ENCODE measurements around the gene BAZ2B. TPM values are rescaled to one million over a fixed set of nuclear protein-coding genes. Genes with fewer than 3 reads are reported as not detected.

BAZ2B gene
- total RNA-seq, 1 donor from 2014 or later: 81.5 TPM

DNA sequence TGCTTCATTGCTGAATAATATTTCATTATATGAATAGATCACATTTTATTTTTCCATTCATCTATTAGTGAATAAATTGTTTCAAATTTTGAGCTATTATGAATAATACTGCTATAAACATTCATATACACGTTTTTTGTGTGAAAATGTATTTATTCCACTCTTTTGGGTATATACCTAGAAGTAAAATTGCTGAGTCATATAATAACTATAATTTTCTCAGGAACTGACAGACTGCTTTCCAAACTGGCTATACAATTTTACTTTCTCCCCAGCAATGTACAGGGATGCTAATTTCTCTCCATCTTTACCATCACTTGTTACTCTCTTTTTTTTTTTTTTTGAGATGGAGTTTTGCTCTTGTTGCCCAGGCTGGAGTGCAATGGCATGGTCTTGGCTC, 35.5 kb upstream of the BAZ2B start:
- Mint-ChIP-seq H3K4me3 (ENCODE audit: unreplicated experiment) (no peak overlapping the region), H3K27ac (ENCODE audit: unreplicated experiment) (no peak overlapping the region), H3K9me3 (ENCODE audit: unreplicated experiment) (peaks cover 16% of the 10 kb centered on the region), H3K27me3 (ENCODE audit: unreplicated experiment) (no peaks in the 10 kb centered on the region), H3K4me1 (ENCODE audit: unreplicated experiment) (no peaks in the 10 kb centered on the region), H3K36me3 (ENCODE audit: unreplicated experiment) (peaks cover 9% of the 10 kb centered on the region)
- DNase-seq (ENCODE audit: extremely low spot score, unreplicated experiment): no peak
- TF ChIP-seq, protein P1, sequence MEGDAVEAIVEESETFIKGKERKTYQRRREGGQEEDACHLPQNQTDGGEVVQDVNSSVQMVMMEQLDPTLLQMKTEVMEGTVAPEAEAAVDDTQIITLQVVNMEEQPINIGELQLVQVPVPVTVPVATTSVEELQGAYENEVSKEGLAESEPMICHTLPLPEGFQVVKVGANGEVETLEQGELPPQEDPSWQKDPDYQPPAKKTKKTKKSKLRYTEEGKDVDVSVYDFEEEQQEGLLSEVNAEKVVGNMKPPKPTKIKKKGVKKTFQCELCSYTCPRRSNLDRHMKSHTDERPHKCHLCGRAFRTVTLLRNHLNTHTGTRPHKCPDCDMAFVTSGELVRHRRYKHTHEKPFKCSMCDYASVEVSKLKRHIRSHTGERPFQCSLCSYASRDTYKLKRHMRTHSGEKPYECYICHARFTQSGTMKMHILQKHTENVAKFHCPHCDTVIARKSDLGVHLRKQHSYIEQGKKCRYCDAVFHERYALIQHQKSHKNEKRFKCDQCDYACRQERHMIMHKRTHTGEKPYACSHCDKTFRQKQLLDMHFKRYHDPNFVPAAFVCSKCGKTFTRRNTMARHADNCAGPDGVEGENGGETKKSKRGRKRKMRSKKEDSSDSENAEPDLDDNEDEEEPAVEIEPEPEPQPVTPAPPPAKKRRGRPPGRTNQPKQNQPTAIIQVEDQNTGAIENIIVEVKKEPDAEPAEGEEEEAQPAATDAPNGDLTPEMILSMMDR (IDR thresholded peaks at IDR 0.05): no peak

DNA sequence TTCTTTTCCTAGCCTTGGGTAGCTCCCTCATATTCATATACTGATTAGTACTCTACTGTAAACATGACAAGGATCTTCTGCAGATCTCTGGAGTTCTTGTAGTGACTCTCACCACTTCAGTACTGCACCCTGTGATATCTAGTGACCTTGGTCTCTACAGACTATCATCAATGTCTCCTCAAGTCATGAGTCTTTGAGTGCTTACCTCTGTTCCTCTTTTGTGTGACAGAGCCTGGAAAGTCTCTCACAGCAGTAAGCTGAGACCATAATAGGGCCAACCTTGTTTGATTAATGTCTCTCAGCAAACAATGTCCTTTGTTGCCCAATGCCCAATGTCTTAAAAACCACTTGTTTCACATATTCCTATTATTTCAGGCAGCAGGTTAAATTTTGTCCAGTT, 34.2 kb upstream of the BAZ2B start:
- TF ChIP-seq, protein P1 (IDR thresholded peaks at IDR 0.05): no peak
- H3K36me3 Mint-ChIP-seq (ENCODE audit: unreplicated experiment): peaks cover 10% of the 10 kb centered on the region
- H3K27ac Mint-ChIP-seq (ENCODE audit: unreplicated experiment): no peak overlapping the region
- no peaks in the 10 kb centered on the region for H3K4me1 Mint-ChIP-seq (ENCODE audit: unreplicated experiment)
- H3K27me3 Mint-ChIP-seq (ENCODE audit: unreplicated experiment): no peaks in the 10 kb centered on the region
- H3K9me3 Mint-ChIP-seq (ENCODE audit: unreplicated experiment): peaks cover 14% of the 10 kb centered on the region
- DNase-seq (ENCODE audit: extremely low spot score, unreplicated experiment): no peak
- no peak overlapping the region for H3K4me3 Mint-ChIP-seq (ENCODE audit: unreplicated experiment)

GRCh38 chr2:159648643-159649042, 32.3 kb upstream of the BAZ2B start:
- Mint-ChIP-seq H3K36me3 (ENCODE audit: unreplicated experiment) (peaks cover 6% of the 10 kb centered on the region), H3K9me3 (ENCODE audit: unreplicated experiment) (peaks cover 9% of the 10 kb centered on the region), H3K4me3 (ENCODE audit: unreplicated experiment) (no peak overlapping the region), H3K27me3 (ENCODE audit: unreplicated experiment) (no peaks in the 10 kb centered on the region), H3K27ac (ENCODE audit: unreplicated experiment) (no peak overlapping the region), H3K4me1 (ENCODE audit: unreplicated experiment) (no peaks in the 10 kb centered on the region)
- TF ChIP-seq, protein P1 (IDR thresholded peaks at IDR 0.05): no peak
- no peak for DNase-seq (ENCODE audit: extremely low spot score, unreplicated experiment)

GRCh38 chr2:159647667-159648066, 31.3 kb upstream of the BAZ2B start:
- Mint-ChIP-seq H3K4me1 (ENCODE audit: unreplicated experiment) (no peaks in the 10 kb centered on the region), H3K9me3 (ENCODE audit: unreplicated experiment) (peaks cover 9% of the 10 kb centered on the region), H3K36me3 (ENCODE audit: unreplicated experiment) (peaks cover 6% of the 10 kb centered on the region), H3K27me3 (ENCODE audit: unreplicated experiment) (no peaks in the 10 kb centered on the region), H3K4me3 (ENCODE audit: unreplicated experiment) (no peak overlapping the region), H3K27ac (ENCODE audit: unreplicated experiment) (no peak overlapping the region)
- DNase-seq (ENCODE audit: extremely low spot score, unreplicated experiment): no peak
- TF ChIP-seq, protein P1 (IDR thresholded peaks at IDR 0.05): no peak

DNA sequence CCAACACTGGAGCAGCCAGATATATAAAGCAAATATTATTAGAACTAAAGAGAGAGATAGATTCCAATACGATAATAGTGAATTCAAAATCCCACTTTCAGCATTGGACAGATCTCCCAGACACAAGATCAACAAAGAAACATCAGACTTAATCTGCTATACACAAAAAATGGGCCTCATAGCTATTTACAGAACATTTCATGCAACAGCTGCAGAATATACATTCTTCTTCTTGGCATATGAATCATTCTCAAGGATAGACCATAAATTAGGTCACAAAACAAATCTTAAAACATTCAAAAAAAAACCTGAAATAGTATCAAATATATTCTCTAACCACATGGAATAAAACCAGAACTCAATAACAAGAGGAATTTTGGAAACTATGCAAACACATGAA, 23.8 kb upstream of the BAZ2B start:
- Mint-ChIP-seq H3K27ac (ENCODE audit: unreplicated experiment) (peak overlapping the region; percentile 5), H3K4me1 (ENCODE audit: unreplicated experiment) (peaks cover 15% of the 10 kb centered on the region), H3K27me3 (ENCODE audit: unreplicated experiment) (no peaks in the 10 kb centered on the region), H3K36me3 (ENCODE audit: unreplicated experiment) (peaks cover 11% of the 10 kb centered on the region), H3K4me3 (ENCODE audit: unreplicated experiment) (no peak overlapping the region), H3K9me3 (ENCODE audit: unreplicated experiment) (peaks cover 22% of the 10 kb centered on the region)
- DNase-seq (ENCODE audit: extremely low spot score, unreplicated experiment): no peak
- TF ChIP-seq, protein P1 (IDR thresholded peaks at IDR 0.05): no peak
